Peyer's patch (tissue), 4 donors: ENCODE measurements around the gene PDSS2.

Experiments
- CTCF ChIP-seq, 6 experiments: fragments of 450-650 bp in 4 of 6; fragments of 200-600 bp in 2 of 6; sonication (generic) in 1 of 6; IDR thresholded peaks; one replicate each; pipeline ENCODE4 v1.5.1; 2017 to 2019; ENCODE audit warnings: antibody characterized with exemption in 6 of 6, mild to moderate bottlenecking in 3 of 6, moderate library complexity in 1 of 6
- POLR2A ChIP-seq, 2 donors: fragments of 450-650 bp; IDR thresholded peaks; one replicate each; pipeline ENCODE4 v1.5.1; 2017; ENCODE audit warnings: antibody characterized with exemption in 2 of 2, mild to moderate bottlenecking in 2 of 2, moderate library complexity in 2 of 2

GRCh38 chr6:107348224-107348623 is 111.1 kb downstream of the PDSS2 start:
- TF ChIP-seq CTCF (IDR thresholded peaks at IDR 0.05) (no peak), POLR2A (IDR thresholded peaks at IDR 0.05) (no peak)
